AG04449 (cell line): Measurements from ENCODE around the gene FOXP1.

Experiments
- CTCF ChIA-PET: fragments of 350-600 bp; formaldehyde crosslinking; extraction: SDS; loops from one replicate; lab custom pipeline; 2021; ENCODE audit warnings: antibody characterized with exemption; lab: Yijun Ruan, JAX
- POLR2A ChIA-PET: fragments of 400-600, 350-600 bp; formaldehyde crosslinking; extraction: SDS; loops from one replicate; lab custom pipeline; 2020; ENCODE audit warnings: antibody characterized with exemption, inconsistent platforms; lab: Yijun Ruan, JAX
- DNase-seq: peaks from one replicate; pipeline ENCODE4 v3.0.0-alpha.2; 2010; ENCODE audit warnings: low read depth, low spot score
- H3K4me3 ChIP-seq: 2 replicates; pipeline ENCODE4 v1.5.1; 2011; ENCODE audit warnings: low read depth, mild to moderate bottlenecking, control low read depth, low read length
- TF ChIP-seq, protein P1 (sequence below): IDR thresholded peaks from one replicate; pipeline ENCODE4 v1.5.1; 2011; ENCODE audit warnings: mild to moderate bottlenecking, moderate library complexity, low read length, control low read depth, inconsistent platforms; ENCODE audit not compliant: insufficient read depth; ENCODE audit errors: missing control alignments

Gene FOXP1

DNA sequence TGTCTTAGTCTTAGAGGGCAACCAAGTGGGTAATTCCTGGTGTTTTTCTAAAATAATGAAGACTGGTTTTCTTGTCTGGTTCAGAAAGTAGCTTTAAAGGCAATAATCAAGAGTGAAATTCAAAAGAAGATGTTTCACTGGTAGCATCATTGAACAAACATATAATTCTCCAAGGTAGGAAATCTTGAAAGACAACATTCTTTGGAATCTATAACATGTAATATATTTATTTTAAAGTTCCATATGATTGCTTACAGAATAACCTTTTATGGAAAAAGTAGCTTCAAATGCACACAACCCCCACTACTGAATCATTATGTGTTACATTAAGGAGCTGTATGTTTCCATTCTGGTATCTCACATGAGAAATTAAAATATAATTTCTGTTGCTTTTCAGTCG is 13.8 kb upstream of the FOXP1 start:
- TF ChIP-seq, protein P1, sequence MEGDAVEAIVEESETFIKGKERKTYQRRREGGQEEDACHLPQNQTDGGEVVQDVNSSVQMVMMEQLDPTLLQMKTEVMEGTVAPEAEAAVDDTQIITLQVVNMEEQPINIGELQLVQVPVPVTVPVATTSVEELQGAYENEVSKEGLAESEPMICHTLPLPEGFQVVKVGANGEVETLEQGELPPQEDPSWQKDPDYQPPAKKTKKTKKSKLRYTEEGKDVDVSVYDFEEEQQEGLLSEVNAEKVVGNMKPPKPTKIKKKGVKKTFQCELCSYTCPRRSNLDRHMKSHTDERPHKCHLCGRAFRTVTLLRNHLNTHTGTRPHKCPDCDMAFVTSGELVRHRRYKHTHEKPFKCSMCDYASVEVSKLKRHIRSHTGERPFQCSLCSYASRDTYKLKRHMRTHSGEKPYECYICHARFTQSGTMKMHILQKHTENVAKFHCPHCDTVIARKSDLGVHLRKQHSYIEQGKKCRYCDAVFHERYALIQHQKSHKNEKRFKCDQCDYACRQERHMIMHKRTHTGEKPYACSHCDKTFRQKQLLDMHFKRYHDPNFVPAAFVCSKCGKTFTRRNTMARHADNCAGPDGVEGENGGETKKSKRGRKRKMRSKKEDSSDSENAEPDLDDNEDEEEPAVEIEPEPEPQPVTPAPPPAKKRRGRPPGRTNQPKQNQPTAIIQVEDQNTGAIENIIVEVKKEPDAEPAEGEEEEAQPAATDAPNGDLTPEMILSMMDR = no peak
- H3K4me3 ChIP-seq = no peak overlapping the region
- DNase-seq = no peak
- ChIA-PET POLR2A (no interaction called here), CTCF (interaction anchor here (1.0 to 2.6 kb wide), 6 partner anchors 9 to 292 kb away, joined by 3 to 18 read pairs (median 4); no protein-coding TSS in a partner anchor)

DNA sequence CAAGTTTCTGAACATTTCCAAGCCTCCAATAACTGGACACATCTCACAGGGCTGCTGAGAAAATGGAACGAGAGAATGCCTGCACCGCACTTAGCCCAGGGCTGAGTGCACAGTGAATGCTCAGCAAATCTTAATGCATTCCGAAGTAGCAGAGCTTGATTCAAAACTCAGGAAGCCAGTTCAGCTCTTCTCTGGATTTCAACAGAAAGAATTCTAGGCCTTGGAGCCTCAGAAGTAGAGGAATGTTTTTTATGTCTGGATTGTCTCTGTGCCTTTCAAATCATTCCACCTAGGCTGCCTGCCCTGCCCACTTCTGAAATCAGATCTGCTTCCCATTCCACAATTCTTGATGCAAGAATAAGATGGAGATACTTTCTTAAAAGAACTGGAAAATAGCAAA is 9.6 kb upstream of the FOXP1 start:
- H3K4me3 ChIP-seq = no peak overlapping the region
- TF ChIP-seq, protein P1 = no peak
- ChIA-PET POLR2A (no interaction called here), CTCF (no interaction called here)
- DNase-seq = no peak

DNA sequence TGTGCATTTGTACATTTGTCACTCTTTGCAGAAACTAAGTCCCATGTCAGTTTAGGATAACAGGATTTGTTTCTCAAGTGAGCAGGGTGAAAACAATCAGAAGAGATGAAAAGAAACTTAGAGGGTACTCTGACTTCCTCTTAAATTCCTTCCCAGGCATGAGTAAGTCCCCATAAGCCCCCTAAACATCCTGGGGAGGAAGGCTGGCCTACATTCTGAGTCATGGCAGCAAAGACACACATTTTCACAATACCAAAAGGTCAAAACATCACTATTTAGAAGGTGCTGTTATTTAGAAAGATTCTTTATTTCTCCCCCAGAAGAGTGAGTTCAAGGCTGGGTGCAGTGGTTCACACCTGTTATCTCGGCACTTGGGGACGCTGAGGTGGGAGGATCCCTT is 7.6 kb upstream of the FOXP1 start:
- ChIA-PET CTCF (interaction anchor here (1.1 kb wide), 1 partner anchor 11 kb away, joined by 3 read pairs; no protein-coding TSS in a partner anchor), POLR2A (no interaction called here)
- H3K4me3 ChIP-seq = no peak overlapping the region
- TF ChIP-seq, protein P1 = no peak
- DNase-seq = no peak

DNA sequence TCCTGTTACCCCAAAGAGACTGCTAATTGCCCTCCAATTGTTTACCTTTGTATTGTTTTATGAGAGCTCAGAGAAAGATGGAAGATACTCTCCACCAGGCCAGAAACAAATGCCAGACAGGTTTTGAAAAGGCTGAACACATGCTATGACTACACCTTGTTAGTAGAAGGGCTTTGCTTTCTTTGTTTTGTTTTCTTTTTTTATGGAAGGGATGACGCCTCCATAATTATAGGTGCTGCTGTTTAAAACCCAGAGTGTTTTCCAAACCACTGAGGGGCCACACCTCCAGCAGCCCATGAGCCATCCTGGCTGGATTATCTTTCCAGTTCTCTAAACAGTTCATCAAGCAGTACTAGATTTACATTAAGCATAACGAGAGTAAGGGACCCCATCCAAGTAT is 5.6 kb upstream of the FOXP1 start:
- ChIA-PET CTCF (interaction anchor here (3.4 kb wide), 1 partner anchor 9 kb away, joined by 18 read pairs; no protein-coding TSS in a partner anchor), POLR2A (interaction anchor here (0.6 kb wide), 1 partner anchor 537 kb away, joined by 3 read pairs; no protein-coding TSS in a partner anchor)
- TF ChIP-seq, protein P1 = no peak
- no peak overlapping the region for H3K4me3 ChIP-seq
- DNase-seq = no peak

DNA sequence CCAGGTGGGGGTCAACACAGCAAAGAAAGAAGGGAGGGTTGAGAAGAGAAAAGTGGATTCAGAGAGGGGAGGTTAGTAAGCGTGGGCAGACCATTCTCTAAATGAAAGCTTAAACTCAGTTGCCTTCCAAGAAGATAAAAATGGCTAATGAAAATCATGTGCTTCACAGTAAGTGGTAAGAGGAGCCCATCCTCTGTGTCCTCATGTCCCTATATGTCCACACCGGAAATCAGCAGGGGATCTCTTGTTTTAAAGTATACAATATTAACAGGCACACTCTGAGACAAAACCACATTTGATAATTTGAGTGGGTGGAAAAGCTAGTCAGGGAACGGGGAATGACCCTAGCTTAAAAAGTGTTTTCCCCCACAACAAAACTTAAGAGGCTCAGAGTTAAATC is 4.4 kb upstream of the FOXP1 start:
- DNase-seq = no peak
- POLR2A ChIA-PET = interaction anchor here (0.6 kb wide), 1 partner anchor 763 kb away, joined by 3 read pairs; no protein-coding TSS in a partner anchor
- CTCF ChIA-PET = interaction anchor here (0.7 to 3.4 kb wide), 3 partner anchors 10 to 1056 kb away, joined by 3 to 18 read pairs (median 10); no protein-coding TSS in a partner anchor
- TF ChIP-seq, protein P1 = no peak
- no peak overlapping the region for H3K4me3 ChIP-seq

DNA sequence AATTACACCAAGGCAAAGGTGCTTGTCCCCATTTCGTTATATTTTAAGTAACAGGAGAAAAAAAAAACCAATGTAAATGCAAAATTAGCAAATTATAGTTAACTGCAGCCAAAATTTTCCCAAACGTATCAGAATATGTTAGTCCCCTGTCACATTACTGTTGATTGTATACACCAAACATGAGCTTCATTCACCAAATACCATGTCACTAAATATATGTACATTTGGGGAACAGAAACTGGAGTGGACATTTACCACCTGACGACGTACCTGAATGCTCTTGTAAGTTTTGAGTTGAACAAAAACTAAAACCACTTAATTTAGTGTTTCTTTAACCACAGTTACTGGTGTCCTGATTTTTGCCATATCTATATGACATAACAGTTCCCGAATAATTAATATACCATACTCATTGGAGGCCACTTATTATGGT is 3.3 kb upstream of the FOXP1 start:
- TF ChIP-seq, protein P1 = no peak
- H3K4me3 ChIP-seq = no peak overlapping the region
- ChIA-PET POLR2A (interaction anchor here (0.5 to 0.6 kb wide), 2 partner anchors 71 to 103 kb away, joined by 3 read pairs; no protein-coding TSS in a partner anchor), CTCF (interaction anchor here (0.6 to 3.4 kb wide), 16 partner anchors 7 to 1055 kb away, joined by 3 to 18 read pairs (median 4); no protein-coding TSS in a partner anchor)
- no peak for DNase-seq
